HCT116 (cell line): ENCODE results near the gene ARL15. TPM values are rescaled to one million over a fixed set of nuclear protein-coding genes. Genes with fewer than 3 reads are reported as not detected.

Experiments
- ATAC-seq: fragments of 200-7000 bp; cut with Tn5 transposase; 2 replicates; pipeline ENCODE4 v1.9.1; 2020; ENCODE audit warnings: mild to moderate bottlenecking, moderate library complexity
- BruUV-seq: library from RNA; stranded (reverse); fragments of 400-500 nt; replicated peaks from 2 replicates; lab custom pipeline; 2021; lab: Mats Ljungman, UMichigan
- CTCF ChIA-PET: fragments of 300-600 bp; sonication (Branson Sonifier 250); formaldehyde crosslinking; loops from one replicate; lab custom pipeline; 2021; ENCODE audit warnings: antibody characterized with exemption; lab: Charles Lee
- POLR2A ChIA-PET: fragments of 300-600, 350-600 bp; sonication (Branson Sonifier 250); formaldehyde crosslinking; loops from one replicate; lab custom pipeline; 2021; ENCODE audit warnings: antibody characterized with exemption; lab: Charles Lee
- RAD21 ChIA-PET, 2 experiments: fragments of 300-600 bp; sonication (Branson Sonifier 250); formaldehyde crosslinking; loops; one replicate each; lab custom pipeline; 2023; ENCODE audit warnings: low total read pairs in 2 of 2; ENCODE audit not compliant: uncharacterized antibody in 2 of 2, unreplicated experiment in 2 of 2, low non-redundant PET in 1 of 2; lab: Charles Lee
- DNase-seq: peaks from one replicate; pipeline ENCODE4 v3.0.0-alpha.2; 2010; ENCODE audit warnings: low read depth, low spot score
- H2AFZ ChIP-seq: fragments of 200-600 bp; shearing (Covaris generic), sonication (generic); 2 replicates; pipeline ENCODE4 v1.6.1; 2017; ENCODE audit warnings: low read depth, mixed run types, mixed read lengths, antibody characterized with exemption, low read length; ENCODE audit not compliant: poor library complexity, severe bottlenecking
- H3K27ac ChIP-seq: 2 replicates; pipeline ENCODE4 v1.5.1; 2012; ENCODE audit warnings: low read depth, low read length
- H3K27me3 ChIP-seq: fragments of 200-600 bp; sonication (generic); 2 replicates; pipeline ENCODE4 v1.6.1; 2016; ENCODE audit warnings: mixed run types, low read length, mixed read lengths; ENCODE audit not compliant: insufficient read depth
- H3K36me3 ChIP-seq, 2 experiments: fragments of 200-500 bp in 1 of 2; fragments of 200-600 bp in 1 of 2; sonication (Bioruptor generic) in 1 of 2; sonication (generic) in 1 of 2; 2 replicates each; pipeline versions ENCODE4 v1.5.1 to v1.6.1; 2014 to 2016; ENCODE audit warnings: low read length in 2 of 2, inconsistent platforms in 1 of 2, mixed read lengths in 1 of 2, mixed run types in 1 of 2; ENCODE audit not compliant: insufficient read depth in 2 of 2, control insufficient read depth in 1 of 2
- H3K4me1 ChIP-seq, 2 experiments: fragments of 200-600 bp in 1 of 2; sonication (generic) in 1 of 2; 2 replicates each; pipeline versions ENCODE4 v1.5.1 to v1.6.1; 2012 to 2017; ENCODE audit warnings: low read length in 2 of 2, inconsistent platforms in 1 of 2, mild to moderate bottlenecking in 1 of 2, mixed read lengths in 1 of 2, mixed run types in 1 of 2, moderate library complexity in 1 of 2; ENCODE audit not compliant: insufficient read depth in 2 of 2, control insufficient read depth in 1 of 2
- H3K4me2 ChIP-seq: fragments of 200-600 bp; sonication (generic); 2 replicates; pipeline ENCODE4 v1.6.1; 2017; ENCODE audit warnings: mixed run types, low read length, mixed read lengths
- H3K4me3 ChIP-seq, 2 experiments: fragments of 200-600 bp in 1 of 2; sonication (generic) in 1 of 2; replicated peaks in 1 of 2; 2 replicates each; pipeline ENCODE4 v1.5.1; 2011 to 2016; ENCODE audit warnings: low read length in 2 of 2, control low read depth in 1 of 2, low read depth in 1 of 2, mild to moderate bottlenecking in 1 of 2, mixed read lengths in 1 of 2, mixed run types in 1 of 2
- H3K79me2 ChIP-seq: fragments of 200-600 bp; sonication (generic); 2 replicates; pipeline ENCODE4 v1.6.1; 2017; ENCODE audit warnings: mild to moderate bottlenecking, mixed run types, low read length, moderate library complexity, mixed read lengths; ENCODE audit not compliant: insufficient read depth
- H3K9ac ChIP-seq: fragments of 200-600 bp; sonication (generic); 2 replicates; pipeline ENCODE4 v1.6.1; 2016; ENCODE audit warnings: low read length, mixed read lengths
- H3K9me2 ChIP-seq: fragments of 200-600 bp; sonication (generic), shearing (Covaris generic); 2 replicates; pipeline ENCODE4 v1.6.1; 2017; ENCODE audit warnings: mixed run types, mild to moderate bottlenecking, moderate library complexity; ENCODE audit not compliant: insufficient read depth
- H3K9me3 ChIP-seq, 2 experiments: fragments of 200-500 bp in 1 of 2; fragments of 200-600 bp in 1 of 2; sonication (Bioruptor generic) in 1 of 2; sonication (generic) in 1 of 2; 2 replicates each; pipeline ENCODE4 v1.6.1; 2014 to 2017; ENCODE audit warnings: low read length in 2 of 2, mixed read lengths in 2 of 2, inconsistent platforms in 1 of 2, low read depth in 1 of 2, mild to moderate bottlenecking in 1 of 2, mixed run types in 1 of 2, moderate library complexity in 1 of 2; ENCODE audit not compliant: control insufficient read depth in 1 of 2, insufficient read depth in 1 of 2
- H4K20me1 ChIP-seq: fragments of 200-600 bp; sonication (generic), shearing (Covaris generic); 2 replicates; pipeline ENCODE4 v1.6.1; 2017; ENCODE audit warnings: mixed run types, mild to moderate bottlenecking, moderate library complexity; ENCODE audit not compliant: insufficient read depth
- ATF3 ChIP-seq: IDR thresholded peaks from 2 replicates; pipeline ENCODE4 v1.6.1; 2012
- CEBPB ChIP-seq: IDR thresholded peaks from 2 replicates; pipeline ENCODE4 v1.6.1; 2012; ENCODE audit warnings: low read depth
- EGR1 ChIP-seq: IDR thresholded peaks from 2 replicates; pipeline ENCODE4 v1.6.1; 2012; ENCODE audit warnings: low read depth
- EZH2 ChIP-seq: fragments of 200-600 bp; sonication (generic); IDR thresholded peaks from 2 replicates; pipeline ENCODE4 v1.6.1; 2017; ENCODE audit warnings: antibody characterized with exemption, mixed run types
- EZH2phosphoT487 ChIP-seq: fragments of 200-600 bp; IDR thresholded peaks from 2 replicates; pipeline ENCODE4 v1.6.1; 2018; ENCODE audit warnings: antibody characterized with exemption, borderline replicate concordance
- FOSL1 ChIP-seq: IDR thresholded peaks from 2 replicates; pipeline ENCODE4 v1.6.1; 2012; ENCODE audit warnings: low read depth
- POLR2AphosphoS5 ChIP-seq: IDR thresholded peaks from 2 replicates; pipeline ENCODE4 v1.6.1; 2011; ENCODE audit warnings: mild to moderate bottlenecking, low read depth, low read length, moderate library complexity
- RAD21 ChIP-seq: IDR thresholded peaks from 2 replicates; pipeline ENCODE4 v1.6.1; 2012; ENCODE audit warnings: low read depth, mild to moderate bottlenecking
- SIN3A ChIP-seq: IDR thresholded peaks from 2 replicates; pipeline ENCODE4 v1.6.1; 2012; ENCODE audit warnings: low read depth
- SP1 ChIP-seq: IDR thresholded peaks from 2 replicates; pipeline ENCODE4 v1.6.1; 2012; ENCODE audit warnings: low read depth
- TCF7L2 ChIP-seq: IDR thresholded peaks from 2 replicates; pipeline ENCODE4 v1.7.0; 2011; ENCODE audit warnings: borderline replicate concordance, inconsistent platforms; ENCODE audit not compliant: insufficient read depth, insufficient read length; ENCODE audit errors: extremely low read depth
- YY1 ChIP-seq: IDR thresholded peaks from 2 replicates; pipeline ENCODE4 v1.6.1; 2011; ENCODE audit warnings: low read length, low read depth, moderate library complexity, mild to moderate bottlenecking; ENCODE audit not compliant: insufficient replicate concordance; ENCODE audit errors: extremely low read depth
- ZBTB33 ChIP-seq: IDR thresholded peaks from 2 replicates; pipeline ENCODE4 v1.6.1; 2011; ENCODE audit warnings: mild to moderate bottlenecking, low read length, moderate library complexity; ENCODE audit not compliant: insufficient replicate concordance; ENCODE audit errors: extremely low read depth
- intact Hi-C: fragments of 100-400 bp; cut with micrococcal nuclease; formaldehyde crosslinking; loops from 2 replicates; pipeline ENCODE4 v1.10.0; 2022
- total RNA-seq: library from RNA; stranded (reverse); gene quantifications from one replicate; pipeline ENCODE4 v1.2.1, GENCODE V29; 2021; ENCODE audit not compliant: unreplicated experiment

Gene ARL15
- total RNA-seq, 1 experiment from 2014 or later = 15.0 TPM

- TF ChIP-seq TCF7L2 = no peak
- TF ChIP-seq SIN3A = no peak
- TF ChIP-seq POLR2AphosphoS5 = no peak
These were observed 365.4 kb downstream of the ARL15 start (continued) for GRCh38 chr5:53944981-53945380.

- Histone ChIP-seq H3K4me3 (no peak overlapping the region), H3K36me3 (no peaks in the 10 kb centered on the region), H3K4me2 (no peak overlapping the region), H2AFZ (no peak overlapping the region), H3K9me3 (no peaks in the 10 kb centered on the region), H3K9me2 (no peaks in the 10 kb centered on the region), H3K9ac (no peak overlapping the region), H3K79me2 (no peaks in the 10 kb centered on the region), H3K27ac (no peak overlapping the region), H4K20me1 (no peaks in the 10 kb centered on the region), H3K27me3 (no peaks in the 10 kb centered on the region), H3K4me1 (peaks cover 0 to 6% of the 10 kb centered on the region in 2 experiments; a peak in 1 of 4 replicates)
- TF ChIP-seq SP1 = no peak
- no peak for TF ChIP-seq ATF3
- TF ChIP-seq EGR1 = no peak
- no peak for TF ChIP-seq EZH2phosphoT487
- no peak for TF ChIP-seq TCF7L2
- no peak for TF ChIP-seq YY1
- no peak for TF ChIP-seq ZBTB33
- TF ChIP-seq FOSL1 = no peak
- TF ChIP-seq CEBPB = no peak
- no peak for TF ChIP-seq RAD21
- no peak for TF ChIP-seq POLR2AphosphoS5
- no peak for TF ChIP-seq EZH2
- RAD21 ChIA-PET = interaction anchor here in 1 of 2 experiments (0.7 kb wide), 1 partner anchor 67 kb away, joined by 3 read pairs; no protein-coding TSS in a partner anchor
- POLR2A ChIA-PET = no interaction called here
- no TSS peak for BruUV-seq
- DNase-seq (no peak), ATAC-seq (no peak)
- CTCF ChIA-PET = no interaction called here
- intact Hi-C loops = no loop called here
These were observed 366.4 kb downstream of the ARL15 start for GRCh38 chr5:53943938-53944337.
